ENCODE data around the gene SDF2L1. TPM values are rescaled to one million over a fixed set of nuclear protein-coding genes. Genes with fewer than 3 reads are reported as not detected.
A peak's percentile ranks its signal among the peaks of the same experiment; 100 is the strongest.

Gene SDF2L1
- total and polyA plus RNA-seq, 2 of the 13 experiments (the other 11 are each of a cell fraction or from before 2014, with no cell fraction given): 18.0 to 57.4 TPM

DNA sequence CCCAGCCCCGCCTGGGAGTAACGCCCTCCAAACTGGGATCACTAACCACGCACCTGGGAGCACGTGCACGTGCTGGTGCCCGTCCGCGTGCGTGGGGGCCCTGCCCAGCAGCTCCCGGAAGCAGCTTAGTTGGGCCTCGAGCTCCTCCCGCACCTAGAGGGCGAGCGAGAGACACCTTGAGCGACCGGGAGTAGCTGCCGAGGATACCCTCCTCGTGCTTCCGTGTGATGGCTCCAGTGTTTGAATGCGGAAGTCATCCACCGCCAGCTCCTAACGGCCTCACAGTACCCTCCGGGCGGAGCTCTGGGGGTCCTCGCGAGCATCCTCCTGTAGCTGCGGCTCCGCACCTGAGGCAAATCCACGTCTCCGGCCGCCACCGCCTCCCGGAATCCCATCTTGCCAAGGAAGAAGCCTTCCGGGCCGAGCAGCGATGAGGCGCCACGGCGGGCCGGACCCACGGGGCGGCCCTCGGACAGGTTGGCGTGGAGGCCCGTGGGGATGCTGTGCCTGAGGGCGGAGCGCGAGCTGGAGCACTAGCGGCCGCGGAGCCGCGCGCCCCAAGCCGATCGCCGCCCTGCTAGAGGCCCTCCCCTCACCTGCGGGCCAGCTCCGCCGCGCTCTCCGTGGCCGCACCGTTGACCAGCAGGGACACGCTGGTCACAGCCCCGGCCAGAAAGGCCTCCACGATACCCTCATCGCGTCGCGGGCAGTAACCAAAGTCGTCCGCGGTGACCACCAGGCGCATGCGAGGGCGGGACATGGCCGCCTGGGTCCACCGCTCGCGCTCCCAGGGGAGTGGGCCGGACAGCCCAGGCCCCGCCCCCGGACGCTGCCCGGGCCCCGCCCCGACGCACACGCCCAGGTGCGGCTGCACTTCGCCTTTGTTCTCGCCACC lies 12.6 kb upstream of the SDF2L1 start, which contains the start of gene YDJC (continued):
- TF ChIP-seq, protein P1, sequence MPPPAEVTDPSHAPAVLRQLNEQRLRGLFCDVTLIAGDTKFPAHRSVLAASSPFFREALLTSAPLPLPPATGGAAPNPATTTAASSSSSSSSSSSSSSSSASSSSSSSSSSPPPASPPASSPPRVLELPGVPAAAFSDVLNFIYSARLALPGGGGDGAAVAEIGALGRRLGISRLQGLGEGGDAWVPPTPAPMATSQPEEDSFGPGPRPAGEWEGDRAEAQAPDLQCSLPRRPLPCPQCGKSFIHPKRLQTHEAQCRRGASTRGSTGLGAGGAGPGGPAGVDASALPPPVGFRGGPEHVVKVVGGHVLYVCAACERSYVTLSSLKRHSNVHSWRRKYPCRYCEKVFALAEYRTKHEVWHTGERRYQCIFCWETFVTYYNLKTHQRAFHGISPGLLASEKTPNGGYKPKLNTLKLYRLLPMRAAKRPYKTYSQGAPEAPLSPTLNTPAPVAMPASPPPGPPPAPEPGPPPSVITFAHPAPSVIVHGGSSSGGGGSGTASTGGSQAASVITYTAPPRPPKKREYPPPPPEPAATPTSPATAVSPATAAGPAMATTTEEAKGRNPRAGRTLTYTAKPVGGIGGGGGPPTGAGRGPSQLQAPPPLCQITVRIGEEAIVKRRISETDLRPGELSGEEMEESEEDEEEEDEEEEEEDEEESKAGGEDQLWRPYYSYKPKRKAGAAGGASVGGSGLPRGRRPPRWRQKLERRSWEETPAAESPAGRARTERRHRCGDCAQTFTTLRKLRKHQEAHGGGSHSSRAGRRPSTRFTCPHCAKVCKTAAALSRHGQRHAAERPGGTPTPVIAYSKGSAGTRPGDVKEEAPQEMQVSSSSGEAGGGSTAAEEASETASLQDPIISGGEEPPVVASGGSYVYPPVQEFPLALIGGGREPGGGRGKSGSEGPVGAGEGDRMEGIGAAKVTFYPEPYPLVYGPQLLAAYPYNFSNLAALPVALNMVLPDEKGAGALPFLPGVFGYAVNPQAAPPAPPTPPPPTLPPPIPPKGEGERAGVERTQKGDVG (CRISPR knock-in tag; IDR thresholded peaks at IDR 0.05; ENCODE audit: borderline replicate concordance): peak; percentile 85; the same call in 1 of the 2 replicates
- peak; percentile 27; the same call in 1 of the 2 replicates for TF ChIP-seq TOPORS (CRISPR knock-in tag; IDR thresholded peaks at IDR 0.05)
- peak; percentile 77 for TF ChIP-seq ZZZ3 (CRISPR knock-in tag; IDR thresholded peaks at IDR 0.05; ENCODE audit: borderline replicate concordance)
- TF ChIP-seq HNRNPLL (IDR thresholded peaks at IDR 0.05; ENCODE audit: low read depth, low read length, poor library complexity, severe bottlenecking): peak; percentile 30
- peak; percentile 48; the same call in 1 of the 2 replicates for TF ChIP-seq FOXO1 (CRISPR knock-in tag; IDR thresholded peaks at IDR 0.05)
- TF ChIP-seq ZNF782 (CRISPR knock-in tag; IDR thresholded peaks at IDR 0.05; ENCODE audit: borderline replicate concordance): 0 out of 2 replicates have a peak, but pooled peaks have one; percentile 36
- TF ChIP-seq ZFAT (CRISPR knock-in tag; conservative IDR thresholded peaks at IDR 0.05): peak; percentile 75; the same call in 1 of the 2 replicates
- no peak for TF ChIP-seq CHD4 (IDR thresholded peaks at IDR 0.05; ENCODE audit: borderline replicate concordance, low read length)
- peak; percentile 84 for TF ChIP-seq NAIF1 (CRISPR knock-in tag; IDR thresholded peaks at IDR 0.05; ENCODE audit: borderline replicate concordance)
- peak; percentile 40; the same call in 1 of the 2 replicates for TF ChIP-seq CCDC6 (CRISPR knock-in tag; IDR thresholded peaks at IDR 0.05)
- TF ChIP-seq ZNF142 (CRISPR knock-in tag; IDR thresholded peaks at IDR 0.05): peak; percentile 87; the same call in 1 of the 2 replicates
- peak; percentile 90 for TF ChIP-seq YY1 (IDR thresholded peaks at IDR 0.05; ENCODE audit: insufficient read depth, insufficient replicate concordance, low read depth, low read length)
- no peak for TF ChIP-seq AGO1 (IDR thresholded peaks at IDR 0.05; ENCODE audit: low read depth, low read length, poor library complexity, severe bottlenecking)
- peak; percentile 97 for TF ChIP-seq XRCC5 (optimal IDR thresholded peaks at IDR 0.05; ENCODE audit: low read length)
- TF ChIP-seq, protein P2, sequence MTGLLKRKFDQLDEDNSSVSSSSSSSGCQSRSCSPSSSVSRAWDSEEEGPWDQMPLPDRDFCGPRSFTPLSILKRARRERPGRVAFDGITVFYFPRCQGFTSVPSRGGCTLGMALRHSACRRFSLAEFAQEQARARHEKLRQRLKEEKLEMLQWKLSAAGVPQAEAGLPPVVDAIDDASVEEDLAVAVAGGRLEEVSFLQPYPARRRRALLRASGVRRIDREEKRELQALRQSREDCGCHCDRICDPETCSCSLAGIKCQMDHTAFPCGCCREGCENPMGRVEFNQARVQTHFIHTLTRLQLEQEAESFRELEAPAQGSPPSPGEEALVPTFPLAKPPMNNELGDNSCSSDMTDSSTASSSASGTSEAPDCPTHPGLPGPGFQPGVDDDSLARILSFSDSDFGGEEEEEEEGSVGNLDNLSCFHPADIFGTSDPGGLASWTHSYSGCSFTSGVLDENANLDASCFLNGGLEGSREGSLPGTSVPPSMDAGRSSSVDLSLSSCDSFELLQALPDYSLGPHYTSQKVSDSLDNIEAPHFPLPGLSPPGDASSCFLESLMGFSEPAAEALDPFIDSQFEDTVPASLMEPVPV (CRISPR knock-in tag; IDR thresholded peaks at IDR 0.05): 0 out of 2 replicates have a peak, but pooled peaks have one; percentile 59
- TF ChIP-seq KDM4B (CRISPR knock-in tag; IDR thresholded peaks at IDR 0.05): peak; percentile 97
- TF ChIP-seq HHEX (CRISPR knock-in tag; IDR thresholded peaks at IDR 0.05): no peak
